SU-DHL-6 (cell line): Measurements from ENCODE around the gene LDLRAD3.

Source experiments
- CTCF ChIP-seq: fragments of 200-600 bp; sonication (generic); IDR thresholded peaks from one replicate; pipeline ENCODE4 v1.5.1; 2017; ENCODE audit warnings: antibody characterized with exemption, mild to moderate bottlenecking, low read length, moderate library complexity; ENCODE audit not compliant: insufficient read depth, poor library complexity, severe bottlenecking
- EZH2phosphoT487 ChIP-seq: fragments of 200-600 bp; sonication (generic), shearing (Covaris generic); conservative IDR thresholded peaks from 2 replicates; pipeline ENCODE4 v1.6.1; 2018; ENCODE audit warnings: mild to moderate bottlenecking, antibody characterized with exemption, low read length, moderate library complexity, mixed read lengths

- no peak for TF ChIP-seq CTCF
- no peak for TF ChIP-seq EZH2phosphoT487
Measured at GRCh38 chr11:35944503-35945136, 758 bp downstream of the LDLRAD3 start.
